ENCODE results near the gene CC2D2A. TPM values are rescaled to one million over a fixed set of nuclear protein-coding genes. Genes with fewer than 3 reads are reported as not detected.
A peak's percentile ranks its signal among the peaks of the same experiment; 100 is the strongest.

CC2D2A gene
- 10 to 100 TPM; 19.1 to 26.5 (median 21.8) TPM for total RNA-seq (2021; fragmentation: NEBNext Ultra II Directional; extraction: Animal tissue kit (Norgen Biotek cat#: 25700))
- long read RNA-seq, partial matches to known transcripts = 14 of 20 reads
- long read RNA-seq, other reads (novel, unspliced or antisense) = 2 of 20 reads

DNA sequence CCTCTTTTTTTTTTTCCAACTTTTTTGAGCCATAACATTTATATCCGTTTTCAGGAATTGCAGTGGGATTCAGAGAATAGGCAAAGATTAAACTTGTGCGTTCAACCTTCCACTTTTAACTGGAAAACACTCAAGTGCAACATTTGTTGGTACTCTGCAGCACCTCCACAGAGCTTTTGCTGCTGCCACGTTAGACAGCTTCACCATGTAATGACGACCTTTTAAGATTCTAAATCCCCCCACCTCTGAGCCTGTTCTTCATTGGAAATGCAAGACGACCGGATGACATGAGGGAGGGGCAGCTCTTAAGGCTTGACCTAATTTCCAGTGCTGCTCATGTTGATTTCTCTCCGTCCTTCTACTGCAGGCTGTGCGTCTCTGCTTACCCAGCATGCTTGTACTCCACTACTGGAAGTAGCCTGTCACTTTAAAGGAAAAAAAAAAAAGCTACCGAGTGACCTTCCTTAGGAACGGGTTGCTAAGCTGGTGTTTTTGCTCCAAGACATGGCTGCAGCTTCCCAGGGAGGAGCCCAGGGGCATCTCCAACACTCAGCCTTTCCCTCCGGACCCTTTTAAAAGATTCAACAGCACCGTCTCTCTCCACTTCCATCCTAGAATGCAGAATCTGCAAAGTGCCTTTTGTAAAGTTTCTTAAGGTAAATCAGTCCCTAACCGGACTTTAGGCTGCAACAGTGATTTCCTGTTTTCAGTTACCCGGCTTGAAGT lies at the start of gene CC2D2A:
Gene CC2D2A, plus strand, starts transcription at position 481 of the 726 bp plus-strand sequence. CDS start 6,051 bp downstream, outside the sequence.
- Mint-ChIP-seq H3K4me3 (peak within 1 kb of the TSS; percentile 95), H3K27me3 (ENCODE audit: insufficient read depth) (peaks cover 4% of the 10 kb centered on the region; the same call in 1 of the 2 replicates), H3K36me3 (ENCODE audit: low read depth) (no peaks in the 10 kb centered on the region), H3K27ac (peak within 1 kb of the TSS; percentile 88), H3K4me1 (ENCODE audit: low read depth) (peaks cover 17% of the 10 kb centered on the region), H3K9me3 (no peaks in the 10 kb centered on the region)
- TF ChIP-seq, protein P1, sequence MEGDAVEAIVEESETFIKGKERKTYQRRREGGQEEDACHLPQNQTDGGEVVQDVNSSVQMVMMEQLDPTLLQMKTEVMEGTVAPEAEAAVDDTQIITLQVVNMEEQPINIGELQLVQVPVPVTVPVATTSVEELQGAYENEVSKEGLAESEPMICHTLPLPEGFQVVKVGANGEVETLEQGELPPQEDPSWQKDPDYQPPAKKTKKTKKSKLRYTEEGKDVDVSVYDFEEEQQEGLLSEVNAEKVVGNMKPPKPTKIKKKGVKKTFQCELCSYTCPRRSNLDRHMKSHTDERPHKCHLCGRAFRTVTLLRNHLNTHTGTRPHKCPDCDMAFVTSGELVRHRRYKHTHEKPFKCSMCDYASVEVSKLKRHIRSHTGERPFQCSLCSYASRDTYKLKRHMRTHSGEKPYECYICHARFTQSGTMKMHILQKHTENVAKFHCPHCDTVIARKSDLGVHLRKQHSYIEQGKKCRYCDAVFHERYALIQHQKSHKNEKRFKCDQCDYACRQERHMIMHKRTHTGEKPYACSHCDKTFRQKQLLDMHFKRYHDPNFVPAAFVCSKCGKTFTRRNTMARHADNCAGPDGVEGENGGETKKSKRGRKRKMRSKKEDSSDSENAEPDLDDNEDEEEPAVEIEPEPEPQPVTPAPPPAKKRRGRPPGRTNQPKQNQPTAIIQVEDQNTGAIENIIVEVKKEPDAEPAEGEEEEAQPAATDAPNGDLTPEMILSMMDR (IDR thresholded peaks at IDR 0.05) = no peak
- peak; percentile 44 for DNase-seq

DNA sequence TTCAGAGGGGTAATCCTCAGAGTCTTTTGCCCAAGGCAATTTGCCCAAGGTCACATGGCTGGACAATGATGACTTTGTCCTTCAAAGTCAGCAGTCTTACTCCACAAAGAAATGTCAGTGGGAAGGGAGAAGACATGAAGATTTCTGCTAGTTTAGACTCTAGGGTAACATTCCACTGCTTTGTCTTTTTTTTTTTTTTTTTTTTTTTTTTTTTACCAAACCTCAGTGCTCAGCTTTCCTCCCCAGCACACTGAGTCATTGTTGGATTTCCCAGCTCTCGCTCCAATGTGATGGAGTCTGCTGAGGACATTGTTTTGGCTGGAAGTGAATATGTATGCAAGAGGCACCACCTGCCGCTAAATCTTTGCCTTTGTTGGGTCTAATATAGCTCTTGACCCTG lies 49.0 kb upstream of the CC2D2A start:
- no peaks in the 10 kb centered on the region for H3K9me3 Mint-ChIP-seq
- H3K4me3 Mint-ChIP-seq = no peak overlapping the region
- no peak overlapping the region; the same call in 1 of the 2 replicates for H3K27ac Mint-ChIP-seq
- peaks cover 13% of the 10 kb centered on the region for H3K4me1 Mint-ChIP-seq (ENCODE audit: low read depth)
- H3K27me3 Mint-ChIP-seq (ENCODE audit: insufficient read depth) = peaks cover 2% of the 10 kb centered on the region
- peak; percentile 67 for DNase-seq
- no peaks in the 10 kb centered on the region for H3K36me3 Mint-ChIP-seq (ENCODE audit: low read depth)
- TF ChIP-seq, protein P1 (IDR thresholded peaks at IDR 0.05) = 0 out of 2 replicates have a peak, but pooled peaks have one; percentile 22

DNA sequence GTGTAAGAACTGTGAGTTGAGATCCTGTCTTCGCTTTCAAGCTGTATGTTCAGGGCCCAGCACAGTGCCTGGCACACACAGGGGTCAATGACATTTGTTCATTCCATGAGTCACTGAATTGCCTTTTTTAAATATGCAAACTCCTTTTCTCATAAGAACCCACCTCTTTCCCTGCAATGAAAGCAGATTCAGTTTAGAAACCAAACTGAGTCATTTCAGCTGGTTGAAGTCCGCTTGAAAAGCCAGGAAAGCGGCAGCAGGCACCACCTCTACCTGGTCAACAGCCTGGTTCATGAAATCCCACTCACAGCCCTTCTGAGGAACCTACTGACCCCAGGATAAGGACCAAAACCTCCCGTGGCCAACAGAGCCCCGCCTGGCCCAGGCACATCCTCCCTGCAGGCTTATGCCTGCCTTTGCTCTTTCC lies 46.4 kb upstream of the CC2D2A start:
- Mint-ChIP-seq H3K4me3 (no peak overlapping the region), H3K27me3 (ENCODE audit: insufficient read depth) (peaks cover 5% of the 10 kb centered on the region), H3K4me1 (ENCODE audit: low read depth) (peaks cover 13% of the 10 kb centered on the region), H3K36me3 (ENCODE audit: low read depth) (no peaks in the 10 kb centered on the region), H3K9me3 (no peaks in the 10 kb centered on the region), H3K27ac (no peak overlapping the region)
- no peak for DNase-seq
- TF ChIP-seq, protein P1 (IDR thresholded peaks at IDR 0.05) = no peak

DNA sequence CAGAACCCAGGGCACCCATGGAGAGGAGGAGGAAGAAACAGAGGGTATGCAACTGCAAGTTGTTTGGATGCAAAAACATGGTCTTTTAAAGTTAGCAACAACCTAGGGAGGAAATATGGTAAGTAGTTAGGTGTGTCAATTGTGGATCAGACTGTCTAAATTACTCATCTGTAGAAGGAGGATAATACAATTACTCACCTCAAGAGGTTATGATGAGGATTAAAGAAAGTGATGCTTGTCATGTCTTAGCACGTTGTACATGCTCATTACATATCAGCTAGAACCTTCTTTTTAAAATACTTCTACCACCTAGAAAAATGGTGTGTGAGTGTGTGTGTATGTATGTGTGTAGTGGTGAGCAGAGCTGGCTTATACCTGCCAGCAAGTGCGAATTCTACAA lies 44.2 kb upstream of the CC2D2A start:
- peaks cover 5% of the 10 kb centered on the region for H3K27me3 Mint-ChIP-seq (ENCODE audit: insufficient read depth)
- peaks cover 7% of the 10 kb centered on the region for H3K4me1 Mint-ChIP-seq (ENCODE audit: low read depth)
- no peaks in the 10 kb centered on the region for H3K36me3 Mint-ChIP-seq (ENCODE audit: low read depth)
- TF ChIP-seq, protein P1 (IDR thresholded peaks at IDR 0.05) = no peak
- H3K27ac Mint-ChIP-seq = no peak overlapping the region
- DNase-seq = no peak
- H3K4me3 Mint-ChIP-seq = no peak overlapping the region
- H3K9me3 Mint-ChIP-seq = no peaks in the 10 kb centered on the region

DNA sequence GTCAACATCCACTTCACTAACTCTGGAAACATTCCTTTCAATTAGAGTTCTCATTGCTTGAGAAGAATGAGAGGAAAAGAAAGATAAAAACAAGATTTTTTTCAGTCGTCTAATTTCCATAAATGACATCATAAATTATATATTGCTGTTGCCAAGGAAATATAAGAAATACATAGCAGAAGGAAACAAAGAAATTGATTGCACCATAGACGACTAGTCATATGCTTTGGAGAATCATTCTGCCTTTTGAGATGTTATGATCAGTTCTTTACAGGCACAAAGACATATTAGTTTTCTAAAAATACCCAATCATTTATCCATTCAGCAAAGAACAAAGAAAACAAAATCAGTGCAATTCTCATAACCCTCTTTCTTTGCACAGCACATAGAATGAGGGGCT lies 42.5 kb upstream of the CC2D2A start:
- H3K36me3 Mint-ChIP-seq (ENCODE audit: low read depth) = no peaks in the 10 kb centered on the region
- H3K4me1 Mint-ChIP-seq (ENCODE audit: low read depth) = no peaks in the 10 kb centered on the region
- H3K27ac Mint-ChIP-seq = no peak overlapping the region
- TF ChIP-seq, protein P1 (IDR thresholded peaks at IDR 0.05) = no peak
- H3K4me3 Mint-ChIP-seq = no peak overlapping the region
- DNase-seq = no peak
- peaks cover 4% of the 10 kb centered on the region; the same call in 1 of the 2 replicates for H3K9me3 Mint-ChIP-seq
- H3K27me3 Mint-ChIP-seq (ENCODE audit: insufficient read depth) = peaks cover 7% of the 10 kb centered on the region

All from HFFc6 (cell line).